Measurements from ENCODE around the gene TOR4A.

- TF ChIP-seq GATA3 (IDR thresholded peaks at IDR 0.05; ENCODE audit: low read depth, low read length) (no peak), GATA2 (IDR thresholded peaks at IDR 0.05; ENCODE audit: low read depth, low read length) (no peak)
Observed at GRCh38 chr9:137269231-137269772, 8.2 kb upstream of the TOR4A start.

All from SH-SY5Y (cell line).